HG03520 (cell line): ENCODE results near the gene PBX1.

ENCODE experiments used
- ATAC-seq: cut with Tn5 transposase; IDR thresholded peaks from one replicate; pipeline ENCODE4 v1.9.1; 2021; ENCODE audit warnings: mild to moderate bottlenecking, moderate library complexity; ENCODE audit not compliant: unreplicated experiment

The PBX1 gene

DNA sequence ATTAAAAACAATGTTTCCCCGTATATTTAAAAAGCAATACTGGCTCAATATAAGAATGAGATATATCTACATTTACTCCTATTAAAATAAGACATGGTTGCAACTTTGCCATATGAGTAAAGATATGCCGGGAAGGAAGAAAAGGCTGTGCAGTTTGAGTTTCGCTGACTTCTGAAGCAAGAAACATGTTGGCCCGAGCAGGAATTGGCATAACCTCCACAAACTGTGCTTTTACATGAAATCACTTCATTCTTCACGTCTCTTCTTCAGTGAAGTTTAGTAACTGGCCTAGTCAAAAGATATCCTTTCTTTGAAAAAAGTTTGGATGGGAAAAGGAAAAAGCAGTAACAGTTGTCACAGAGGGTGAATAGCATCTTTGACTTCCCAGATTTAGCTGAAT, 342.0 kb downstream of the PBX1 start:
- no peak for ATAC-seq
